HepG2 (cell line): ENCODE results near the gene EFHC2. TPM values are rescaled to one million over a fixed set of nuclear protein-coding genes. Genes with fewer than 3 reads are reported as not detected.

Source experiments
- ATAC-seq: fragments of 200-7000 bp; cut with Tn5 transposase; 3 replicates; pipeline ENCODE4 v1.9.1; 2020; ENCODE audit warnings: mild to moderate bottlenecking, moderate library complexity
- BruUV-seq: library from RNA; stranded (reverse); fragments of 400-500 nt; replicated peaks from 2 replicates; lab custom pipeline; 2021; lab: Mats Ljungman, UMichigan
- CTCF ChIA-PET: fragments of 300-600 bp; formaldehyde crosslinking; extraction: SDS; loops from one replicate; lab custom pipeline; 2021; ENCODE audit warnings: low total read pairs, inconsistent platforms, low intra/inter-chr PET ratio; lab: Yijun Ruan, JAX
- POLR2A ChIA-PET: fragments of 350-600 bp; sonication (Branson Sonifier 250); formaldehyde crosslinking; loops from one replicate; lab custom pipeline; 2020; ENCODE audit warnings: antibody characterized with exemption, inconsistent platforms; lab: Yijun Ruan, JAX
- DNase-seq: peaks from one replicate; pipeline ENCODE4 v3.0.0-alpha.2; 2015; ENCODE audit warnings: low spot score
- FAIRE-seq: peaks from 3 replicates; lab custom pipeline; 2011; peaks lifted over from hg19 to GRCh38; lab: Jason Lieb, UNC
- H2AFZ ChIP-seq: one replicate; pipeline ENCODE4 v1.6.1; 2011; ENCODE audit warnings: low read length, inconsistent platforms
- H3K27ac ChIP-seq: fragments of 300-600 bp; 3 replicates; pipeline ENCODE4 v1.8.0; 2011; ENCODE audit warnings: mixed run types, mild to moderate bottlenecking, mixed read lengths, low read length, inconsistent platforms; ENCODE audit not compliant: insufficient read depth; ENCODE audit errors: extremely low read length
- H3K27me3 ChIP-seq, 2 experiments: fragments of 200-600 bp in 1 of 2; 2 replicates in 1 of 2; 3 replicates in 1 of 2; pipeline versions ENCODE4 v1.6.0 to v1.8.0; 2011; ENCODE audit warnings: low read length in 2 of 2, mild to moderate bottlenecking in 2 of 2, moderate library complexity in 2 of 2, inconsistent platforms in 1 of 2; ENCODE audit not compliant: insufficient read depth in 2 of 2, control insufficient read depth in 1 of 2
- H3K36me3 ChIP-seq, 2 experiments: fragments of 200-600 bp in 1 of 2; replicated peaks in 1 of 2; 2 replicates in 1 of 2; 3 replicates in 1 of 2; pipeline versions ENCODE4 v1.5.1 to v1.8.0; 2011; ENCODE audit warnings: low read length in 2 of 2, inconsistent platforms in 1 of 2; ENCODE audit not compliant: insufficient read depth in 2 of 2, control insufficient read depth in 1 of 2
- H3K4me1 ChIP-seq: 2 replicates; pipeline ENCODE4 v1.5.1; 2012; ENCODE audit warnings: low read length, inconsistent platforms; ENCODE audit not compliant: insufficient read depth
- H3K4me2 ChIP-seq: 2 replicates; pipeline ENCODE4 v1.6.0; 2011; ENCODE audit warnings: low read depth, low read length, inconsistent platforms
- H3K4me3 ChIP-seq, 3 experiments: fragments of 200-600 bp in 1 of 3; sonication (generic), shearing (Covaris generic) in 1 of 3; replicated peaks in 1 of 3; 2 replicates each; pipeline ENCODE4 v1.5.1; 2011 to 2016; ENCODE audit warnings: low read length in 3 of 3, inconsistent platforms in 2 of 3, low read depth in 2 of 3, mild to moderate bottlenecking in 2 of 3, control low read depth in 1 of 3, mixed read lengths in 1 of 3; ENCODE audit not compliant: insufficient read depth in 1 of 3
- H3K79me2 ChIP-seq: one replicate; pipeline ENCODE4 v1.6.1; 2011; ENCODE audit warnings: low read length, inconsistent platforms; ENCODE audit not compliant: insufficient read depth
- H3K9ac ChIP-seq: 2 replicates; pipeline ENCODE4 v1.6.0; 2011; ENCODE audit warnings: mild to moderate bottlenecking, low read depth, low read length, inconsistent platforms; ENCODE audit not compliant: insufficient read depth
- H3K9me3 ChIP-seq: 2 replicates; pipeline ENCODE4 v1.5.1; 2012; ENCODE audit warnings: mild to moderate bottlenecking, low read length
- H4K20me1 ChIP-seq: 2 replicates; pipeline ENCODE4 v1.6.0; 2011; ENCODE audit warnings: inconsistent platforms, mild to moderate bottlenecking, low read length, moderate library complexity; ENCODE audit not compliant: insufficient read depth
- HNF1A ChIP-seq, 2 experiments: sonication (generic) in 1 of 2; formaldehyde crosslinking in 1 of 2; IDR thresholded peaks; 2 replicates each; pipeline versions ENCODE4 v1.4.0 to v1.6.1; 2016 to 2020; ENCODE audit warnings: borderline replicate concordance in 1 of 2, low read depth in 1 of 2, mild to moderate bottlenecking in 1 of 2, missing genetic modification reagents in 1 of 2
- HNRNPH1 ChIP-seq: fragments of 200-400 bp; formaldehyde crosslinking; optimal IDR thresholded peaks from 2 replicates; pipeline ENCODE3; 2017; ENCODE audit warnings: mild to moderate bottlenecking, low read depth, low read length
- IRF1 ChIP-seq: sonication (generic); formaldehyde crosslinking; IDR thresholded peaks from 2 replicates; pipeline ENCODE4 v1.4.0; 2020; ENCODE audit warnings: low read depth, mild to moderate bottlenecking, missing genetic modification reagents
- MIXL1 ChIP-seq: IDR thresholded peaks from 2 replicates; pipeline ENCODE4 v1.6.1; 2016
- MLXIP ChIP-seq: sonication (generic); formaldehyde crosslinking; IDR thresholded peaks from 2 replicates; pipeline ENCODE4 v1.9.0; 2021; ENCODE audit warnings: missing genetic modification reagents, borderline replicate concordance
- NFYC ChIP-seq: IDR thresholded peaks from 2 replicates; pipeline ENCODE4 v1.6.1; 2016; ENCODE audit warnings: missing genetic modification reagents, missing compliant biosample characterization
- NR0B2 ChIP-seq: sonication (generic); formaldehyde crosslinking; IDR thresholded peaks from 2 replicates; pipeline ENCODE4 v1.4.0; 2020; ENCODE audit warnings: mild to moderate bottlenecking, missing genetic modification reagents
- PBX2 ChIP-seq: IDR thresholded peaks from 2 replicates; pipeline ENCODE4 v1.6.1; 2016; ENCODE audit warnings: control low read depth
- PLSCR1 ChIP-seq: sonication (generic); formaldehyde crosslinking; IDR thresholded peaks from 2 replicates; pipeline ENCODE4 v1.5.0; 2020; ENCODE audit warnings: missing genetic modification reagents, mild to moderate bottlenecking, borderline replicate concordance
- SP2 ChIP-seq: sonication (generic); formaldehyde crosslinking; IDR thresholded peaks from 2 replicates; pipeline ENCODE4 v1.5.1; 2020; ENCODE audit warnings: mild to moderate bottlenecking, missing genetic modification reagents
- SRF ChIP-seq: IDR thresholded peaks from 2 replicates; pipeline ENCODE4 v1.6.1; 2011; ENCODE audit warnings: mild to moderate bottlenecking, low read depth, low read length, moderate library complexity
- ZBTB3 ChIP-seq: sonication (generic); formaldehyde crosslinking; IDR thresholded peaks from 2 replicates; pipeline ENCODE4 v1.4.0; 2020; ENCODE audit warnings: low read depth, mild to moderate bottlenecking, moderate library complexity, missing genetic modification reagents, borderline replicate concordance
- ZNF343 ChIP-seq: sonication (generic); formaldehyde crosslinking; IDR thresholded peaks from 2 replicates; pipeline ENCODE4 v1.4.0; 2020; ENCODE audit warnings: mild to moderate bottlenecking, missing genetic modification reagents
- ZNF790 ChIP-seq: sonication (generic); formaldehyde crosslinking; IDR thresholded peaks from 2 replicates; pipeline ENCODE4 v1.8.0; 2022; ENCODE audit warnings: missing genetic modification reagents, mild to moderate bottlenecking, borderline replicate concordance
- ZNF792 ChIP-seq: IDR thresholded peaks from 2 replicates; pipeline ENCODE4 v1.6.1; 2016
- WGBS: methylation state at CpG from one replicate; pipeline ENCODE4 v1.1.6; 2017; ENCODE audit warnings: low lambda C conversion rate; 5-methylcytosine and 5-hydroxymethylcytosine counted together
- in situ Hi-C: cut with HindIII; loops from 2 replicates; pipeline ENCODE4 v1.10.0; 2017; ENCODE audit warnings: low pct_unique_long_range_greater_than_20kb; ENCODE audit not compliant: extremely low pct_ligation_motif_present
- intact Hi-C: fragments of 100-400 bp; cut with micrococcal nuclease; formaldehyde crosslinking; loops from one replicate; pipeline ENCODE4 v1.10.0; 2022; ENCODE audit not compliant: unreplicated experiment
- polyA plus RNA-seq, 8 experiments: library from polyadenylated mRNA; depleted of rRNA in 3 of 8; stranded (reverse) in 7 of 8; unstranded in 1 of 8; fragments of >200 nt; fragmentation: Illumina TruSeq in 4 of 8; extraction: Trizol in 4 of 8; gene quantifications; 2 replicates each; pipeline versions ENCODE4 v1.2.1 to v1.2.3, GENCODE V29; 2011 to 2016; ENCODE audit warnings: low read depth in 4 of 8, missing spikeins in 1 of 8, mixed read lengths in 1 of 8; ENCODE audit not compliant: insufficient read depth in 1 of 8
- total RNA-seq, 5 experiments: library from RNA; depleted of rRNA; stranded (reverse); fragments of >200 nt; fragmentation: Illumina TruSeq; extraction: Trizol; gene quantifications; 2 replicates each; pipeline ENCODE4 v1.2.3, GENCODE V29; 2016; ENCODE audit warnings: low read depth in 1 of 5

The EFHC2 gene
- total and polyA plus RNA-seq, 2 of the 13 experiments (the other 11 are each of a cell fraction or from before 2014, with no cell fraction given), result not detected

GRCh38 chrX:44290718-44291117 lies 52.8 kb downstream of the EFHC2 start:
- 0% methylated on average over 3 of the region's 5 CpGs for WGBS
- POLR2A ChIA-PET, result no interaction called here
- ATAC-seq, result no peak
- no peak for TF ChIP-seq SP2 (CRISPR knock-in tag)
- TF ChIP-seq MLXIP (CRISPR knock-in tag), result no peak
- TF ChIP-seq MIXL1 (CRISPR knock-in tag), result no peak
- no peak for TF ChIP-seq PLSCR1 (CRISPR knock-in tag)
- TF ChIP-seq HNF1A (IDR thresholded peaks at IDR 0.05; ENCODE audit: low read depth), result no peak
- no peak for TF ChIP-seq HNF1A (CRISPR knock-in tag; IDR thresholded peaks at IDR 0.05; ENCODE audit: borderline replicate concordance)
- TF ChIP-seq ZNF790 (CRISPR knock-in tag), result no peak
- TF ChIP-seq PBX2 (CRISPR knock-in tag), result no peak
- TF ChIP-seq ZNF792 (CRISPR knock-in tag), result no peak
- TF ChIP-seq HNRNPH1, result no peak
- no peak for TF ChIP-seq IRF1 (CRISPR knock-in tag)
- TF ChIP-seq ZBTB3, result no peak
- TF ChIP-seq SRF, result no peak
- no peak for TF ChIP-seq NR0B2 (CRISPR knock-in tag)
- no peak for TF ChIP-seq ZNF343 (CRISPR knock-in tag)
- TF ChIP-seq NFYC (CRISPR knock-in tag), result no peak

More at GRCh38 chrX:44290718-44291117, 52.8 kb downstream of the EFHC2 start:
- no peak overlapping the region for H3K4me3 ChIP-seq
- no peaks in the 10 kb centered on the region for H3K36me3 ChIP-seq
- no peaks in the 10 kb centered on the region for H3K79me2 ChIP-seq
- intact Hi-C loops (no loop called here), in situ Hi-C loops (no loop called here)
- H4K20me1 ChIP-seq, result no peaks in the 10 kb centered on the region
- H3K4me2 ChIP-seq, result no peak overlapping the region
- no peaks in the 10 kb centered on the region for H3K4me1 ChIP-seq
- BruUV-seq, result no TSS peak
- no peaks in the 10 kb centered on the region for H3K9me3 ChIP-seq
- no peak overlapping the region for H2AFZ ChIP-seq
- DNase-seq (no peak), FAIRE-seq (no peak)
- no peak overlapping the region for H3K27ac ChIP-seq
- no peak overlapping the region for H3K9ac ChIP-seq
- H3K27me3 ChIP-seq, result no peaks in the 10 kb centered on the region
- CTCF ChIA-PET, result no interaction called here
